A673 (cell line): ENCODE measurements around the gene ARHGAP15.

Experiments
- CTCF ChIP-seq: fragments of 300-800, 200-600 bp; sonication (generic); conservative IDR thresholded peaks from 2 replicates; pipeline ENCODE4 v1.5.1; 2017; ENCODE audit warnings: low read depth, mild to moderate bottlenecking, antibody characterized with exemption, low read length, moderate library complexity, mixed read lengths
- EZH2 ChIP-seq: fragments of 200-600 bp; sonication (generic); IDR thresholded peaks from 2 replicates; pipeline ENCODE4 v1.6.1; 2017; ENCODE audit warnings: borderline replicate concordance, low read depth, mild to moderate bottlenecking, mixed read lengths, antibody characterized with exemption, low read length; ENCODE audit not compliant: poor library complexity, severe bottlenecking

- TF ChIP-seq EZH2 = no peak
- no peak for TF ChIP-seq CTCF
Observed at GRCh38 chr2:143545949-143546255, 416.7 kb downstream of the ARHGAP15 start.
